Tibial nerve (tissue), 4 donors: Measurements from ENCODE around the gene PRXL2B. TPM values are rescaled to one million over a fixed set of nuclear protein-coding genes. Genes with fewer than 3 reads are reported as not detected.

Experiments
- DNase-seq, 2 donors: peaks; one replicate each; pipeline ENCODE4 v3.0.0-alpha.2; 2019; ENCODE audit warnings: low spot score in 2 of 2
- H3K27ac ChIP-seq, 4 donors: fragments of 200-600 bp; sonication (generic) in 3 of 4; one replicate each; pipeline ENCODE4 v1.5.1; 2017 to 2019; ENCODE audit warnings: mild to moderate bottlenecking in 1 of 4
- H3K27me3 ChIP-seq, 2 donors: fragments of 200-600 bp; sonication (generic) in 1 of 2; one replicate each; pipeline versions ENCODE4 v1.5.1 to v1.6.0; 2017 to 2019
- H3K36me3 ChIP-seq, 3 donors: fragments of 200-600 bp; sonication (generic); one replicate each; pipeline ENCODE4 v1.5.1; 2018 to 2019
- H3K4me1 ChIP-seq, 4 donors: fragments of 200-600 bp; sonication (generic) in 3 of 4; one replicate each; pipeline ENCODE4 v1.5.1; 2017 to 2019
- H3K4me3 ChIP-seq, 4 donors: fragments of 200-600 bp; sonication (generic) in 3 of 4; one replicate each; pipeline ENCODE4 v1.5.1; 2017 to 2019; ENCODE audit warnings: mild to moderate bottlenecking in 1 of 4, moderate library complexity in 1 of 4
- H3K9me3 ChIP-seq, 4 donors: fragments of 200-600 bp; sonication (generic) in 3 of 4; one replicate each; pipeline ENCODE4 v1.5.1; 2017 to 2019
- EP300 ChIP-seq, 2 donors: sonication (generic); formaldehyde crosslinking; IDR thresholded peaks; one replicate each; pipeline ENCODE4 v1.6.1; 2017; ENCODE audit warnings: antibody characterized with exemption in 2 of 2, mild to moderate bottlenecking in 1 of 2
- POLR2A ChIP-seq, 2 donors: fragments of 450-650 bp; IDR thresholded peaks; one replicate each; pipeline ENCODE4 v1.6.1; 2017; ENCODE audit warnings: antibody characterized with exemption in 2 of 2, mild to moderate bottlenecking in 2 of 2, moderate library complexity in 2 of 2
- WGBS, 2 donors: methylation state at CpG; one replicate each; pipeline ENCODE4 v1.1.5; 2018; 5-methylcytosine and 5-hydroxymethylcytosine counted together
- total RNA-seq, 4 donors: library from RNA; depleted of rRNA; stranded (reverse); fragments of >200 nt; gene quantifications; one replicate each; pipeline ENCODE4 v1.1.0, GENCODE V29; 2016
- TF ChIP-seq, protein P1 (sequence below), 5 experiments: fragments of 200-600 bp in 3 of 5; fragments of 450-650 bp in 2 of 5; sonication (generic) in 3 of 5; IDR thresholded peaks; one replicate each; pipeline ENCODE4 v1.5.1; 2016 to 2019; ENCODE audit warnings: antibody characterized with exemption in 5 of 5, mild to moderate bottlenecking in 3 of 5, moderate library complexity in 2 of 5

The PRXL2B gene
- total RNA-seq, 4 donors from 2014 or later, result 14.4 to 18.0 (median 16.9) TPM

DNA sequence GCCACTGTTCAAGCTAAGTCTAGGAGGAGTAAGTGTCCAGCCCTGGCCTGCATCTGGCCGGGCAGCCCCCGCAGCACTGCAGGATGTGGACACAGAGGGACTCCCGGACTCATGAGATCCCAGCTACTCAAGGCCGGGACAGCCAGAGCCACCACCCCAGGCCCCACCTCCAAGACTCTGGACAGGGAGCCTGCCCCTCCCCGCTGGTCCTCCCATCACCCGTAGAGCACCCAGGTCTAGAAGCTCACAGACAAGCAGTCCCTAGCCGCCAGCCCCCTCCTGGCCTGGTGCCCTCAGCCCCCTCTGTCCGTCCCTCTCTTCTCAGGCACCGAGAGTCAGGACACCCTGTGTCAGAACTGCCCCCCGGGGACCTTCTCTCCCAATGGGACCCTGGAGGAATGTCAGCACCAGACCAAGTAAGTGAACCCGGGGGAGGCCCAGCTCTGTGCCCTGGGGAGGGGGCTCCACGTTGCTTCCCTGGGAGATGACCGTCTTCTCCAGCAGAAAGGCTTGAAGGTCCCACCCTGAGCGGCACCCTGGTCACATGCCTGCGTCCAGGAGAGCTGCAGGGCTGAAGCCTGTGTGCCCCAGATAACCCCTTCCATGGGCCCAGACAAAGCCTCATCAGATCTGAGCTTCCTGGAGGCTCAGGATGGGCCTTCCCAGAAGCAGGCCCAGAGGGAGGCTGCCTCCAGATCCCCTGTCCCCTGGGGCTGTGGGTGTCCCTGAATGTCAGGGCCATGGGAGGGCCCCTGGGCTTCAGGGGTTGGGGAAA is 26.1 kb upstream of the PRXL2B start:
- Histone ChIP-seq H3K9me3 (no peaks in the 10 kb centered on the region), H3K4me3 (no peak overlapping the region), H3K27me3 (no peaks in the 10 kb centered on the region), H3K36me3 (peaks cover 0 to 66% (median 3%) of the 10 kb centered on the region in 3 donors), H3K27ac (no peak overlapping the region), H3K4me1 (peaks cover 0 to 33% (median 16%) of the 10 kb centered on the region in 4 donors)
- TF ChIP-seq, protein P1, sequence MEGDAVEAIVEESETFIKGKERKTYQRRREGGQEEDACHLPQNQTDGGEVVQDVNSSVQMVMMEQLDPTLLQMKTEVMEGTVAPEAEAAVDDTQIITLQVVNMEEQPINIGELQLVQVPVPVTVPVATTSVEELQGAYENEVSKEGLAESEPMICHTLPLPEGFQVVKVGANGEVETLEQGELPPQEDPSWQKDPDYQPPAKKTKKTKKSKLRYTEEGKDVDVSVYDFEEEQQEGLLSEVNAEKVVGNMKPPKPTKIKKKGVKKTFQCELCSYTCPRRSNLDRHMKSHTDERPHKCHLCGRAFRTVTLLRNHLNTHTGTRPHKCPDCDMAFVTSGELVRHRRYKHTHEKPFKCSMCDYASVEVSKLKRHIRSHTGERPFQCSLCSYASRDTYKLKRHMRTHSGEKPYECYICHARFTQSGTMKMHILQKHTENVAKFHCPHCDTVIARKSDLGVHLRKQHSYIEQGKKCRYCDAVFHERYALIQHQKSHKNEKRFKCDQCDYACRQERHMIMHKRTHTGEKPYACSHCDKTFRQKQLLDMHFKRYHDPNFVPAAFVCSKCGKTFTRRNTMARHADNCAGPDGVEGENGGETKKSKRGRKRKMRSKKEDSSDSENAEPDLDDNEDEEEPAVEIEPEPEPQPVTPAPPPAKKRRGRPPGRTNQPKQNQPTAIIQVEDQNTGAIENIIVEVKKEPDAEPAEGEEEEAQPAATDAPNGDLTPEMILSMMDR (IDR thresholded peaks at IDR 0.05), result no peak
- no peak for TF ChIP-seq EP300 (IDR thresholded peaks at IDR 0.05)
- no peak for TF ChIP-seq POLR2A (IDR thresholded peaks at IDR 0.05)
- DNase-seq, result no peak
- 77 to 80% methylated on average over 9 to 14 of the region's 15 CpGs for WGBS, 2 donors

DNA sequence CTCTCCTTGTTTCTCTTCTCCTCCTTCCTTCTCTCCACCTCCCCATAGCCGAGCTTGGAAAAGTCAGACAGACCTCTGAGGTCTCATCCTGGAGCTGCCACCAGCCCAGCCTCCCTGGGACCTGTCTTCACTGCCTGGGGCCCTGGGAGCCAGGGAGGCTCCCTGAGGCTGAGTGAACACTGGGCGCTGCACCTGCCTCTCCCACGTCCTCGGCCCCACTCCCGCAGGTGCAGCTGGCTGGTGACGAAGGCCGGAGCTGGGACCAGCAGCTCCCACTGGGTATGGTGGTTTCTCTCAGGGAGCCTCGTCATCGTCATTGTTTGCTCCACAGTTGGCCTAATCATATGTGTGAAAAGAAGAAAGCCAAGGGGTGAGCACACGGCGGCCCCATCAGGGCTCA is 25.1 kb upstream of the PRXL2B start:
- no peak overlapping the region for H3K27ac ChIP-seq
- no peak for TF ChIP-seq EP300 (IDR thresholded peaks at IDR 0.05)
- TF ChIP-seq, protein P1 (IDR thresholded peaks at IDR 0.05), result no peak
- peaks cover 0 to 28% (median 13%) of the 10 kb centered on the region in 4 donors for H3K4me1 ChIP-seq
- no peak for DNase-seq
- H3K36me3 ChIP-seq, result peaks cover 0 to 66% (median 3%) of the 10 kb centered on the region in 3 donors
- no peaks in the 10 kb centered on the region for H3K9me3 ChIP-seq
- WGBS, 2 donors, result 81 to 86% methylated on average over 11 of the region's 11 CpGs
- no peaks in the 10 kb centered on the region for H3K27me3 ChIP-seq
- no peak overlapping the region for H3K4me3 ChIP-seq

DNA sequence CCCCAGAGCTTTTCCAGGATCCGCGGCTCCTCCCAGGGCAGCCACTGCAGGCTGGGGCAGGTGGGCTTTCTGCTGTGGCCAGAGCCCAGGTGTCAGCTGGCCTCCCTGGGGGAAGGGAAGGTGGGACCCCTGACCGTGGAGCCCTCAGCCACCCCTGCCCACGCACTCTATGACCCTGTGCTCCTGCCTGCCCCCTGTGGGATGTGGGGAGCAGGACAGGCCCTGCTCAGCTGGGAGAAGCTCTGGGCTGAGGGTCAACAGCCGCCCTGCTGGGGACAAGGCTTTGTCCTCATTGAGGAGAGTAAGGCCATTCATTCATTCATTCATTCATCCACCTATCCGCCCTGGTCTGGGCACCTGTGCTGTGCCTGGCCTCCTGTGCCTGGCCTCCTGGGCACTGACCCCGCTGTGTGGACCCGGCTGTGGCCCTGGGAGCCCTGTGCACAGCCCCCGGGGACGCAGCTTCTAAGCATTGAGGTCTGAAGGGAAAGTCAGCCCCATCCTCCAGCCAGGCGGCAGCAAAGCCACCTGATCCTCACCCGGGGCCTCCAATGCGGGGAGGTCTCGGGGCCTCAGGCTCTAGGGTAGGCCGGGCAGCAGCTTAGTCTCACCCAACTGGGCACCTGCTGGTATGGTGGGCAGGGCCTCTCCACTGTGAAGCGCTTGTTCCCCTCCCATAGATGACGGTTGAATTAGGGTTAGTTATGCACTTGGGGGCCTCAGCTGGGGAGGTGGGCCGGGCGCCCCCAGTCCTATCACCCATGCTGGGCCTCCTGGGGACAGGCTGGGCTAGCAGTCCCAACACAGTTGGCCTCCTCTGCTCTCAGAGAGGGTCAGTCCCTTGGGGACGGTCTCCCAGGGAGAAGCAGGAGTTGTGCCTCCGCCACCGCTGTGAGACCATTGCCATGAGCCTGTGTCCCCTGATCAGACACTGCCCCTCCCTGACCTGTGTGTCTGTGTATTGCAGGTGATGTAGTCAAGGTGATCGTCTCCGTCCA is 24.4 kb upstream of the PRXL2B start:
- Histone ChIP-seq H3K4me1 (peaks cover 0 to 23% (median 8%) of the 10 kb centered on the region in 4 donors), H3K27me3 (peaks cover 0 to 2% of the 10 kb centered on the region in 2 donors), H3K27ac (no peak overlapping the region), H3K9me3 (no peaks in the 10 kb centered on the region), H3K36me3 (peaks cover 0 to 66% (median 3%) of the 10 kb centered on the region in 3 donors), H3K4me3 (no peak overlapping the region)
- TF ChIP-seq EP300 (IDR thresholded peaks at IDR 0.05) (no peak), POLR2A (IDR thresholded peaks at IDR 0.05) (no peak)
- TF ChIP-seq, protein P1 (IDR thresholded peaks at IDR 0.05), result peak in 2 of 5 experiments; percentile 24 to 26
- 86 to 92% methylated on average over 11 to 20 of the region's 24 CpGs for WGBS, 2 donors
- no peak for DNase-seq

- no peak overlapping the region for H3K4me3 ChIP-seq
- no peaks in the 10 kb centered on the region for H3K9me3 ChIP-seq
- peaks cover 0 to 59% (median 3%) of the 10 kb centered on the region in 3 donors for H3K36me3 ChIP-seq
- no peak for DNase-seq
- TF ChIP-seq POLR2A (IDR thresholded peaks at IDR 0.05) (no peak), EP300 (IDR thresholded peaks at IDR 0.05) (no peak)
- TF ChIP-seq, protein P1 (IDR thresholded peaks at IDR 0.05), result no peak
- WGBS, 2 donors, result 51 to 69% methylated on average over 9 to 13 of the region's 18 CpGs
- no peak overlapping the region for H3K27ac ChIP-seq
- H3K4me1 ChIP-seq, result peaks cover 0 to 12% (median 0%) of the 10 kb centered on the region in 4 donors
- H3K27me3 ChIP-seq, result peaks cover 0 to 7% of the 10 kb centered on the region in 2 donors
Measured at GRCh38 chr1:2563205-2563604, 23.4 kb upstream of the PRXL2B start.
